Measurements from ENCODE around the gene NFU1. TPM values are rescaled to one million over a fixed set of nuclear protein-coding genes. Genes with fewer than 3 reads are reported as not detected.

NFU1 gene
- total and polyA plus RNA-seq, 2 of the 13 experiments (the other 11 are each of a cell fraction or from before 2014, with no cell fraction given) = 39.1 to 84.0 TPM

DNA sequence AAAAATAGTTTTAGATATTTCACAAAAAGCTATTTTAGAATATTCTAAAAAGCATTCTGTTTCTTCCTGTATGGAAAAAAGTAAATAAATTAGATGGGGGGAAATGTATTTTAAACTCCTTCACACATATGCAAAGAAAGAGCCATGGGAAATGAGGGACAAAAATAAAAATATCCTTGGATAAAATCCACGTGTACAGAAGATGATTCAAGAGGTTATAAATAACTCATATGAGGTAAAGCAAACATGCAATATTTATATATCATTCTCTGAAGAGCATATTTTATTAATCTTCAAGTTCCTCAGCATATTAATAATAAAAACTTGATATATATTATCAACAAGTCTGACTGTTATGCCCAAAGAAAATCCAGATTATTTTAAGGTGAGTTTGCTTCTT lies 41.4 kb downstream of the NFU1 start:
- Histone ChIP-seq H3K27me3 (ENCODE audit: control insufficient read depth in 1 of 2, insufficient read depth in 2 of 2, low read length in 2 of 2) (no peaks in the 10 kb centered on the region), H3K9me3 (ENCODE audit: low read length) (no peaks in the 10 kb centered on the region), H3K36me3 (replicated peaks in 1 of 2; ENCODE audit: control insufficient read depth in 1 of 2, insufficient read depth in 2 of 2, low read length in 2 of 2) (peaks cover 0 to 28% of the 10 kb centered on the region in 2 experiments; a peak in 4 of 5 replicates), H3K4me3 (replicated peaks in 1 of 3; ENCODE audit: insufficient read depth in 1 of 3, low read depth in 2 of 3, low read length in 3 of 3) (no peak overlapping the region), H3K27ac (ENCODE audit: extremely low read length, insufficient read depth, low read length) (no peak overlapping the region), H3K79me2 (ENCODE audit: insufficient read depth, low read length) (no peaks in the 10 kb centered on the region), H3K9ac (ENCODE audit: insufficient read depth, low read depth, low read length) (no peak overlapping the region), H4K20me1 (ENCODE audit: insufficient read depth, low read length) (no peaks in the 10 kb centered on the region), H3K4me2 (ENCODE audit: low read depth, low read length) (no peak overlapping the region), H3K4me1 (ENCODE audit: insufficient read depth, low read length) (peaks cover 14% of the 10 kb centered on the region), H2AFZ (ENCODE audit: low read length) (no peak overlapping the region)
- CTCF ChIA-PET (ENCODE audit: low intra/inter-chr PET ratio, low total read pairs) = no interaction called here
- no peak for ATAC-seq
- no peak for FAIRE-seq
- no peak for DNase-seq (ENCODE audit: low spot score)
- in situ Hi-C loops (cut with HindIII; ENCODE audit: extremely low pct_ligation_motif_present, low pct_unique_long_range_greater_than_20kb) = no loop called here
- BruUV-seq (replicated peaks) = no TSS peak
- intact Hi-C loops (cut with micrococcal nuclease; ENCODE audit: unreplicated experiment) = no loop called here
- 90% methylated on average over 1 of the region's 1 CpG for WGBS (ENCODE audit: low lambda C conversion rate)
- POLR2A ChIA-PET = interaction anchor here (1.5 kb wide), 1 partner anchor 41 kb away, joined by 3 read pairs; the partner anchor contains the start of gene NFU1
- TF ChIP-seq, protein P1, sequence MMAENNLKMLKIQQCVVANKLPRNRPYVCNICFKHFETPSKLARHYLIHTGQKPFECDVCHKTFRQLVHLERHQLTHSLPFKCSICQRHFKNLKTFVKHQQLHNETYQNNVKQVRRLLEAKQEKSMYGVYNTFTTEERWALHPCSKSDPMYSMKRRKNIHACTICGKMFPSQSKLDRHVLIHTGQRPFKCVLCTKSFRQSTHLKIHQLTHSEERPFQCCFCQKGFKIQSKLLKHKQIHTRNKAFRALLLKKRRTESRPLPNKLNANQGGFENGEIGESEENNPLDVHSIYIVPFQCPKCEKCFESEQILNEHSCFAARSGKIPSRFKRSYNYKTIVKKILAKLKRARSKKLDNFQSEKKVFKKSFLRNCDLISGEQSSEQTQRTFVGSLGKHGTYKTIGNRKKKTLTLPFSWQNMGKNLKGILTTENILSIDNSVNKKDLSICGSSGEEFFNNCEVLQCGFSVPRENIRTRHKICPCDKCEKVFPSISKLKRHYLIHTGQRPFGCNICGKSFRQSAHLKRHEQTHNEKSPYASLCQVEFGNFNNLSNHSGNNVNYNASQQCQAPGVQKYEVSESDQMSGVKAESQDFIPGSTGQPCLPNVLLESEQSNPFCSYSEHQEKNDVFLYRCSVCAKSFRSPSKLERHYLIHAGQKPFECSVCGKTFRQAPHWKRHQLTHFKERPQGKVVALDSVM (CRISPR knock-in tag; IDR thresholded peaks at IDR 0.05) = no peak
- no peak for TF ChIP-seq MAFF (IDR thresholded peaks at IDR 0.05; ENCODE audit: low read depth, low read length)
- TF ChIP-seq ZNF274 (CRISPR knock-in tag; IDR thresholded peaks at IDR 0.05) = no peak
- TF ChIP-seq ELF4 (CRISPR knock-in tag; IDR thresholded peaks at IDR 0.05; ENCODE audit: borderline replicate concordance) = no peak
- TF ChIP-seq NBN (conservative IDR thresholded peaks at IDR 0.05) = no peak
- TF ChIP-seq ZNF160 (CRISPR knock-in tag; IDR thresholded peaks at IDR 0.05) = no peak
- TF ChIP-seq, protein P2, sequence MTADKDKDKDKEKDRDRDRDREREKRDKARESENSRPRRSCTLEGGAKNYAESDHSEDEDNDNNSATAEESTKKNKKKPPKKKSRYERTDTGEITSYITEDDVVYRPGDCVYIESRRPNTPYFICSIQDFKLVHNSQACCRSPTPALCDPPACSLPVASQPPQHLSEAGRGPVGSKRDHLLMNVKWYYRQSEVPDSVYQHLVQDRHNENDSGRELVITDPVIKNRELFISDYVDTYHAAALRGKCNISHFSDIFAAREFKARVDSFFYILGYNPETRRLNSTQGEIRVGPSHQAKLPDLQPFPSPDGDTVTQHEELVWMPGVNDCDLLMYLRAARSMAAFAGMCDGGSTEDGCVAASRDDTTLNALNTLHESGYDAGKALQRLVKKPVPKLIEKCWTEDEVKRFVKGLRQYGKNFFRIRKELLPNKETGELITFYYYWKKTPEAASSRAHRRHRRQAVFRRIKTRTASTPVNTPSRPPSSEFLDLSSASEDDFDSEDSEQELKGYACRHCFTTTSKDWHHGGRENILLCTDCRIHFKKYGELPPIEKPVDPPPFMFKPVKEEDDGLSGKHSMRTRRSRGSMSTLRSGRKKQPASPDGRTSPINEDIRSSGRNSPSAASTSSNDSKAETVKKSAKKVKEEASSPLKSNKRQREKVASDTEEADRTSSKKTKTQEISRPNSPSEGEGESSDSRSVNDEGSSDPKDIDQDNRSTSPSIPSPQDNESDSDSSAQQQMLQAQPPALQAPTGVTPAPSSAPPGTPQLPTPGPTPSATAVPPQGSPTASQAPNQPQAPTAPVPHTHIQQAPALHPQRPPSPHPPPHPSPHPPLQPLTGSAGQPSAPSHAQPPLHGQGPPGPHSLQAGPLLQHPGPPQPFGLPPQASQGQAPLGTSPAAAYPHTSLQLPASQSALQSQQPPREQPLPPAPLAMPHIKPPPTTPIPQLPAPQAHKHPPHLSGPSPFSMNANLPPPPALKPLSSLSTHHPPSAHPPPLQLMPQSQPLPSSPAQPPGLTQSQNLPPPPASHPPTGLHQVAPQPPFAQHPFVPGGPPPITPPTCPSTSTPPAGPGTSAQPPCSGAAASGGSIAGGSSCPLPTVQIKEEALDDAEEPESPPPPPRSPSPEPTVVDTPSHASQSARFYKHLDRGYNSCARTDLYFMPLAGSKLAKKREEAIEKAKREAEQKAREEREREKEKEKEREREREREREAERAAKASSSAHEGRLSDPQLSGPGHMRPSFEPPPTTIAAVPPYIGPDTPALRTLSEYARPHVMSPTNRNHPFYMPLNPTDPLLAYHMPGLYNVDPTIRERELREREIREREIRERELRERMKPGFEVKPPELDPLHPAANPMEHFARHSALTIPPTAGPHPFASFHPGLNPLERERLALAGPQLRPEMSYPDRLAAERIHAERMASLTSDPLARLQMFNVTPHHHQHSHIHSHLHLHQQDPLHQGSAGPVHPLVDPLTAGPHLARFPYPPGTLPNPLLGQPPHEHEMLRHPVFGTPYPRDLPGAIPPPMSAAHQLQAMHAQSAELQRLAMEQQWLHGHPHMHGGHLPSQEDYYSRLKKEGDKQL (CRISPR knock-in tag; IDR thresholded peaks at IDR 0.05; ENCODE audit: low read depth) = no peak
- no peak for TF ChIP-seq ZBTB20 (CRISPR knock-in tag; IDR thresholded peaks at IDR 0.05; ENCODE audit: borderline replicate concordance, low read depth)
- TF ChIP-seq ISL2 (CRISPR knock-in tag; IDR thresholded peaks at IDR 0.05) = no peak
- TF ChIP-seq FOXJ3 (CRISPR knock-in tag; IDR thresholded peaks at IDR 0.05; ENCODE audit: borderline replicate concordance) = no peak
- TF ChIP-seq NFYC (CRISPR knock-in tag; IDR thresholded peaks at IDR 0.05) = no peak
- TF ChIP-seq KLF16 (CRISPR knock-in tag; IDR thresholded peaks at IDR 0.05) = no peak
- TF ChIP-seq, protein P3, sequence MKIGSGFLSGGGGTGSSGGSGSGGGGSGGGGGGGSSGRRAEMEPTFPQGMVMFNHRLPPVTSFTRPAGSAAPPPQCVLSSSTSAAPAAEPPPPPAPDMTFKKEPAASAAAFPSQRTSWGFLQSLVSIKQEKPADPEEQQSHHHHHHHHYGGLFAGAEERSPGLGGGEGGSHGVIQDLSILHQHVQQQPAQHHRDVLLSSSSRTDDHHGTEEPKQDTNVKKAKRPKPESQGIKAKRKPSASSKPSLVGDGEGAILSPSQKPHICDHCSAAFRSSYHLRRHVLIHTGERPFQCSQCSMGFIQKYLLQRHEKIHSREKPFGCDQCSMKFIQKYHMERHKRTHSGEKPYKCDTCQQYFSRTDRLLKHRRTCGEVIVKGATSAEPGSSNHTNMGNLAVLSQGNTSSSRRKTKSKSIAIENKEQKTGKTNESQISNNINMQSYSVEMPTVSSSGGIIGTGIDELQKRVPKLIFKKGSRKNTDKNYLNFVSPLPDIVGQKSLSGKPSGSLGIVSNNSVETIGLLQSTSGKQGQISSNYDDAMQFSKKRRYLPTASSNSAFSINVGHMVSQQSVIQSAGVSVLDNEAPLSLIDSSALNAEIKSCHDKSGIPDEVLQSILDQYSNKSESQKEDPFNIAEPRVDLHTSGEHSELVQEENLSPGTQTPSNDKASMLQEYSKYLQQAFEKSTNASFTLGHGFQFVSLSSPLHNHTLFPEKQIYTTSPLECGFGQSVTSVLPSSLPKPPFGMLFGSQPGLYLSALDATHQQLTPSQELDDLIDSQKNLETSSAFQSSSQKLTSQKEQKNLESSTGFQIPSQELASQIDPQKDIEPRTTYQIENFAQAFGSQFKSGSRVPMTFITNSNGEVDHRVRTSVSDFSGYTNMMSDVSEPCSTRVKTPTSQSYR (CRISPR knock-in tag; IDR thresholded peaks at IDR 0.05; ENCODE audit: borderline replicate concordance) = no peak
- TF ChIP-seq TBP (CRISPR knock-in tag; IDR thresholded peaks at IDR 0.05) = no peak

Data from HepG2 (cell line).